Adrenal gland (tissue), 12 donors: ENCODE results near the gene NAT14. TPM values are rescaled to one million over a fixed set of nuclear protein-coding genes. Genes with fewer than 3 reads are reported as not detected.

ENCODE experiments used
- DNase-seq, 7 donors: peaks; one replicate each; pipeline ENCODE4 v3.0.0-alpha.2; 2019 to 2020
- H3K27ac ChIP-seq, 5 donors: fragments of 200-600 bp; sonication (generic) in 4 of 5; 1 replicate in 3 of 5; 2 replicates in 2 of 5; pipeline versions ENCODE4 v1.5.1 to v1.8.0; 2016 to 2020; ENCODE audit warnings: mild to moderate bottlenecking in 1 of 5
- H3K27me3 ChIP-seq: fragments of 200-600 bp; 2 replicates; pipeline ENCODE4 v1.8.0; 2021
- H3K36me3 ChIP-seq, 2 donors: fragments of 200-600 bp; replicated peaks in 1 of 2; 1 replicate in 1 of 2; 2 replicates in 1 of 2; pipeline versions ENCODE4 v1.5.1 to v1.8.0; 2018 to 2022
- H3K4me1 ChIP-seq, 2 donors: fragments of 200-600 bp; replicated peaks in 1 of 2; 1 replicate in 1 of 2; 2 replicates in 1 of 2; pipeline versions ENCODE4 v1.5.1 to v1.8.0; 2018 to 2021
- H3K4me3 ChIP-seq, 4 donors: fragments of 200-600 bp; sonication (generic) in 3 of 4; one replicate each; pipeline ENCODE4 v1.5.1; 2016 to 2018
- H3K9me3 ChIP-seq, 3 donors: fragments of 200-600 bp; sonication (generic) in 1 of 3; replicated peaks in 1 of 3; 1 replicate in 2 of 3; 2 replicates in 1 of 3; pipeline versions ENCODE4 v1.5.1 to v1.8.0; 2016 to 2021
- POLR2A ChIP-seq, 2 donors: fragments of 450-650 bp; IDR thresholded peaks; one replicate each; pipeline ENCODE4 v1.6.1; 2017; ENCODE audit warnings: antibody characterized with exemption in 2 of 2, mild to moderate bottlenecking in 2 of 2, moderate library complexity in 1 of 2
- WGBS, 4 donors: extraction: QIAGEN DNeasy Blood & Tissue Kit in 2 of 4; methylation state at CpG; one replicate each; pipeline versions ENCODE4 v1.1.5 to v1.1.7; 2013 to 2017; 5-methylcytosine and 5-hydroxymethylcytosine counted together
- intact Hi-C, 2 donors: fragments of 100-400 bp; cut with DNase I; formaldehyde crosslinking; loops; one replicate each; pipeline versions ENCODE4 v1.14.1 to v1.15.0; 2022 to 2023
- polyA plus RNA-seq, 3 donors: library from polyadenylated mRNA; stranded (reverse); fragments of 200-250 nt in 2 of 3; fragments of 350-450 nt in 1 of 3; fragmentation: Illumina TruSeq in 1 of 3; extraction: RNeasy Lipid Tissue Mini Kit (QIAGEN cat#74804) in 1 of 3; gene quantifications; one replicate each; pipeline ENCODE4 v1.2.3, GENCODE V29; 2013 to 2014
- total RNA-seq, 9 donors: library from RNA; depleted of rRNA in 4 of 9; stranded (reverse); fragments of >200 nt in 4 of 9; fragments of 120-200 nt in 1 of 9; fragmentation: NEBNext Ultra II Directional in 1 of 9; extraction: Animal tissue kit (Norgen Biotek cat#: 25700) in 1 of 9; gene quantifications; one replicate each; pipeline versions ENCODE4 v1.1.0 to v1.2.4, GENCODE V29; 2013 to 2023
- TF ChIP-seq, protein P1 (sequence below), 6 experiments: fragments of 450-650 bp in 4 of 6; fragments of 200-600 bp in 2 of 6; sonication (generic) in 1 of 6; IDR thresholded peaks; 1 replicate in 5 of 6; 2 replicates in 1 of 6; pipeline versions ENCODE4 v1.5.1 to v1.8.0; 2016 to 2021; ENCODE audit warnings: antibody characterized with exemption in 6 of 6, mild to moderate bottlenecking in 2 of 6, moderate library complexity in 1 of 6
- donor health status: healthy with polysubstance abuse.
- donor health status: Bipolar disorder and iron deficiency.
- donor health status: DM: yes; HTN: yes; CAD: no.
- donor health status: DM: no; HTN: no; CAD: no.
- donor health status: DM: no; HTN: no; CAD: no.
- donor health status: DM: yes; HTN: yes; CAD: no.

Gene NAT14
- total and polyA plus RNA-seq, 12 donors = 4.9 to 108 (median 18.7) TPM

DNA sequence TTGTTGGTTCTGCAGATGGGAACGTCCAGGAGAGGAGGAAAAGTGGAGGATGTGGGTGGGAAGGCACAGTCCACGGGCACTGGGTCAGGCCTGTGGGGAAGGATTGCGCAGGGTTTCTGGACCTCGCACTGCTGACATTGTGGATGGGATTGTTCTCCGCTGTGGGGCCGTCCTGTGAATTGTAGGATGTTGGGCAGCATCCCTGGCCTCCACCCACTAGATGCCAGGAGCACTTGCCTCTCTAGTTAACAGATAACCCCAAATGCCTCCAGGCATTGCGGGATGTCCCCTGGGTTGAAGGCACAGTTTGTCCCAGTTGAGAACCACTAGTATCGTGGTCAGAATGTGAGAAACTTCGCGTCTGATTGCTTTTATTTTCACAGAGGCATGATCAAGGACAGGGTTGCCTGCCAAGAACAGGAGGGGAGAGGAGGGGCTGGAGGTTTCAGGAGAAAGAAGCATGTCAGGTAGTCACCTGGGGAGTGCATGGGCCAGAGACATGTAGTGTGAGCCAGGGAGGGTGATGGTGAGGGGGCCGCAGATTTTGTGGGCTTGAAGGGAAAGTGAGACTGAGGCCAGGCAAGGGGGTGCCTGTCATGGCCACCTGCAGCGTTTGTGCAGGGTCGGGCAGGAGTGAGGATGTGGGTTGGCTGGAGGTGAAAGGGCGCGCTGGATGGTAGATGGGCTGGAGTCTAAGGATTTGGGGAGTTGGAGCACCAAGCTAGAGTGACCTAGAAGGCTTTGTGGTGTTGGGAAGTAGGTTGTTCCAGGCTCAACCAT lies 5.3 kb upstream of the NAT14 start:
- Histone ChIP-seq H3K4me3 (no peak overlapping the region), H3K27ac (peak overlapping the region in 1 of 5 donors; percentile 52), H3K36me3 (peaks cover 0 to 15% of the 10 kb centered on the region in 2 donors), H3K9me3 (no peaks in the 10 kb centered on the region), H3K27me3 (no peaks in the 10 kb centered on the region), H3K4me1 (peaks cover 11 to 30% of the 10 kb centered on the region in 2 donors)
- 58 to 66% (median 63%) methylated on average over 13 to 15 of the region's 15 CpGs for WGBS, 4 donors
- intact Hi-C loops = no loop called here
- no peak for TF ChIP-seq POLR2A (IDR thresholded peaks at IDR 0.05)
- TF ChIP-seq, protein P1, sequence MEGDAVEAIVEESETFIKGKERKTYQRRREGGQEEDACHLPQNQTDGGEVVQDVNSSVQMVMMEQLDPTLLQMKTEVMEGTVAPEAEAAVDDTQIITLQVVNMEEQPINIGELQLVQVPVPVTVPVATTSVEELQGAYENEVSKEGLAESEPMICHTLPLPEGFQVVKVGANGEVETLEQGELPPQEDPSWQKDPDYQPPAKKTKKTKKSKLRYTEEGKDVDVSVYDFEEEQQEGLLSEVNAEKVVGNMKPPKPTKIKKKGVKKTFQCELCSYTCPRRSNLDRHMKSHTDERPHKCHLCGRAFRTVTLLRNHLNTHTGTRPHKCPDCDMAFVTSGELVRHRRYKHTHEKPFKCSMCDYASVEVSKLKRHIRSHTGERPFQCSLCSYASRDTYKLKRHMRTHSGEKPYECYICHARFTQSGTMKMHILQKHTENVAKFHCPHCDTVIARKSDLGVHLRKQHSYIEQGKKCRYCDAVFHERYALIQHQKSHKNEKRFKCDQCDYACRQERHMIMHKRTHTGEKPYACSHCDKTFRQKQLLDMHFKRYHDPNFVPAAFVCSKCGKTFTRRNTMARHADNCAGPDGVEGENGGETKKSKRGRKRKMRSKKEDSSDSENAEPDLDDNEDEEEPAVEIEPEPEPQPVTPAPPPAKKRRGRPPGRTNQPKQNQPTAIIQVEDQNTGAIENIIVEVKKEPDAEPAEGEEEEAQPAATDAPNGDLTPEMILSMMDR (IDR thresholded peaks at IDR 0.05) = no peak
- peak in 3 of 7 donors; percentile 24 to 53 (median 42) for DNase-seq

DNA sequence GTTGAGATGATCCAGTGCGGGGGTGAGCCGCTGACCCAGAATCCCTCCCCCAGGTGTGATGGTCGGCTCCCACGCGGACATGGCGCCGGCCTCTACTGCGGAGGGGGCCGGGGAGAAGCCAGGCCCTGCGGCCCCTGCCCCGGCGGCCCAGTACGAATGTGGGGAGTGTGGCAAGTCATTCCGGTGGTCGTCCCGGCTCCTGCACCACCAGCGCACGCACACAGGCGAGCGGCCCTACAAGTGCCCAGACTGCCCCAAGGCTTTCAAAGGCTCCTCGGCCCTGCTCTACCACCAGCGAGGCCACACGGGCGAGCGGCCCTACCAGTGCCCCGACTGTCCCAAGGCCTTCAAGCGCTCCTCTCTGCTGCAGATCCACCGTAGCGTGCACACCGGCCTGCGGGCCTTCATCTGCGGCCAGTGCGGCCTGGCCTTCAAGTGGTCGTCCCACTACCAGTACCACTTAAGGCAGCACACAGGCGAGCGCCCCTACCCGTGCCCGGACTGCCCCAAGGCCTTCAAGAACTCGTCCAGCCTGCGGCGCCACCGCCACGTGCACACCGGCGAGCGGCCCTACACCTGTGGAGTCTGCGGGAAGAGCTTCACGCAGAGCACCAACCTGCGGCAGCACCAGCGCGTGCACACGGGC lies 3.7 kb upstream of the NAT14 start:
- peaks cover 25 to 40% of the 10 kb centered on the region in 2 donors for H3K4me1 ChIP-seq
- 84 to 94% (median 92%) methylated on average over 9 to 52 of the region's 52 CpGs for WGBS, 4 donors
- intact Hi-C loops = no loop called here
- no peak overlapping the region for H3K27ac ChIP-seq
- TF ChIP-seq, protein P1 (IDR thresholded peaks at IDR 0.05) = no peak
- no peak for TF ChIP-seq POLR2A (IDR thresholded peaks at IDR 0.05)
- H3K4me3 ChIP-seq = no peak overlapping the region
- H3K36me3 ChIP-seq = peaks cover 0 to 15% of the 10 kb centered on the region in 2 donors
- H3K9me3 ChIP-seq = no peaks in the 10 kb centered on the region
- H3K27me3 ChIP-seq = no peaks in the 10 kb centered on the region
- peak in 1 of 7 donors; percentile 29 for DNase-seq

DNA sequence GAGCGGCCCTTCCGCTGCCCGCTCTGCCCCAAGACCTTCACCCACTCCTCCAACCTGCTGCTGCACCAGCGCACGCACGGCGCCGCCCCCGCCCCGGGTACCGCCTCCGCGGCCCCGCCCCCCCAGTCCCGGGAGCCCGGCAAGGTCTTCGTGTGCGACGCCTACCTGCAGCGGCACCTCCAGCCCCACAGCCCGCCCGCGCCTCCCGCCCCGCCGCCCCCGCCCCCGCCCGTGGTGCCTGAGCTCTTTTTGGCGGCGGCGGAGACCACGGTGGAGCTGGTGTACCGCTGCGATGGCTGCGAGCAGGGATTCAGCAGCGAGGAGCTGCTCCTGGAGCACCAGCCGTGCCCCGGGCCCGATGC lies 3.2 kb upstream of the NAT14 start:
- DNase-seq = no peak
- Histone ChIP-seq H3K9me3 (no peaks in the 10 kb centered on the region), H3K27ac (no peak overlapping the region), H3K4me1 (peaks cover 30 to 45% of the 10 kb centered on the region in 2 donors), H3K27me3 (no peaks in the 10 kb centered on the region), H3K4me3 (no peak overlapping the region), H3K36me3 (peaks cover 0 to 15% of the 10 kb centered on the region in 2 donors)
- WGBS, 4 donors = 62 to 89% (median 67%) methylated on average over 5 to 40 of the region's 40 CpGs; no CpG with 5 or more reads in 1 of the 4 donors
- intact Hi-C loops = no loop called here
- TF ChIP-seq POLR2A (IDR thresholded peaks at IDR 0.05) = no peak
- TF ChIP-seq, protein P1 (IDR thresholded peaks at IDR 0.05) = no peak

- H3K27ac ChIP-seq = no peak overlapping the region
- H3K4me3 ChIP-seq = no peak overlapping the region
- no peaks in the 10 kb centered on the region for H3K9me3 ChIP-seq
- peaks cover 0 to 15% of the 10 kb centered on the region in 2 donors for H3K36me3 ChIP-seq
- 80 to 93% (median 84%) methylated on average over 23 to 83 of the region's 83 CpGs for WGBS, 4 donors
- TF ChIP-seq POLR2A (IDR thresholded peaks at IDR 0.05) = no peak
- TF ChIP-seq, protein P1 (IDR thresholded peaks at IDR 0.05) = no peak
- DNase-seq = peak in 1 of 7 donors; percentile 26
- H3K27me3 ChIP-seq = no peaks in the 10 kb centered on the region
- intact Hi-C loops = no loop called here
- H3K4me1 ChIP-seq = peaks cover 33 to 48% of the 10 kb centered on the region in 2 donors
These were observed 2.6 kb upstream of the NAT14 start for GRCh38 chr19:55482156-55482961.
